Cardiac fibroblast (primary cell): ENCODE results near the gene PGGHG.

Experiments
- DNase-seq, 2 donors: peaks; one replicate each; pipeline versions ENCODE4 v3.0.0 to v3.0.0-alpha.2; 2010; ENCODE audit warnings: low read depth in 2 of 2
- H3K4me3 ChIP-seq, 2 donors: replicated peaks in 1 of 2; 1 replicate in 1 of 2; 2 replicates in 1 of 2; pipeline ENCODE4 v1.5.1; 2011; ENCODE audit warnings: low read depth in 2 of 2, low read length in 2 of 2, mild to moderate bottlenecking in 2 of 2, moderate library complexity in 1 of 2
- CTCF ChIP-seq: IDR thresholded peaks from one replicate; pipeline ENCODE4 v1.5.1; 2011; ENCODE audit warnings: low read depth, mild to moderate bottlenecking, low read length, inconsistent platforms

PGGHG gene

GRCh38 chr11:344836-345578 lies 56.1 kb downstream of the PGGHG start:
- TF ChIP-seq CTCF, result no peak
- no peak for DNase-seq
- H3K4me3 ChIP-seq, result no peak overlapping the region
